Medulla oblongata (tissue), 1 donor: ENCODE results near the gene PSMA6.
"Not testable (repeated sequence)": the region's sequence is repeated elsewhere in the genome, so short reads cannot be mapped to it uniquely, and the experiment has no call there.

Experiments
- DNase-seq: peaks from one replicate; pipeline ENCODE4 v3.0.0-alpha.2; 2015; ENCODE audit errors: extremely low spot score

PSMA6 gene

DNA sequence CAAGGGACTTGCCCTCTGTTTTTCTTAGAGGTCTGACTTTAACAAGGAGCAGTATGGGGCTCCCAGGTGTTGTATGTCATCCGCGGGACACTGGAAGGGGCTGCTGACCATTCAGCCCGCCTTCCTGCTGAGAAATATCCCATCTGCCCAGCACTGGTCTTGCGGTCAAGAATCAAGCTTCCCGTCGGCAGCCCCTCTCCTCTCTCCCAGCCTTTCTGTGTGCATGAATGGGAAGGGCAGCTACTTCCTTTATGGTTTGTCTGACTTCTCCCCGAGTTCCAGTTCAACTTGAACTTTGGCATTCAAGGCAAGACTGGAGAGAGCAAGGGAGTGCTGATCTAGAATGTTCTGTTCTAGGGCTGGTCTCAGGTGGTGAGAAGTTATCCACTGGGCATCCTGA is 51.5 kb downstream of the PSMA6 start:
- no peak for DNase-seq

- no peak for DNase-seq
Observed at GRCh38 chr14:35344107-35344807, 52.1 kb downstream of the PSMA6 start.

GRCh38 chr14:35346738-35347322 is 54.6 kb downstream of the PSMA6 start:
- DNase-seq: no peak

- DNase-seq: no peak
Observed at GRCh38 chr14:35347323-35348043, 55.3 kb downstream of the PSMA6 start.

- DNase-seq: not testable (repeated sequence)
Observed at GRCh38 chr14:35348044-35348380, 55.8 kb downstream of the PSMA6 start.

- DNase-seq: no peak
Observed at GRCh38 chr14:35349496-35350365, 57.5 kb downstream of the PSMA6 start.

DNA sequence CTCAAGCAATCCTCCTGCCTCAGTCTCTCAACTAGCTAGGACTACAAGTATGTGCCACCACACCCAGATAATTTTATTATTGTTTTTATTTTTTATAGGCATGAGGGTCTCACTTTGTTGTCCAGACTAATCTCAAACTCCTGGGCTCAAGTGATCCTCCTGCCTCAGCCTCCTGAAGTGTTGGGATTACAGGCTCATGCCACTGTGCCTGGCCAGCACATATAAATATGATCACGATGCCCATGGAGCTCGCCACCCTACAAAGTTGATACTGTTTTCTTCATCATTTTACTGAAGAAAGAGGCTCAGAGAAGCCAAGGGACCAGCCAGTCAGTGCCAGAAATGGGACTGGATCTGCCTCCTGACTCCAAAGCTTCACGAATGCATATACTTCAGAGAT is 59.3 kb downstream of the PSMA6 start:
- DNase-seq: no peak

DNA sequence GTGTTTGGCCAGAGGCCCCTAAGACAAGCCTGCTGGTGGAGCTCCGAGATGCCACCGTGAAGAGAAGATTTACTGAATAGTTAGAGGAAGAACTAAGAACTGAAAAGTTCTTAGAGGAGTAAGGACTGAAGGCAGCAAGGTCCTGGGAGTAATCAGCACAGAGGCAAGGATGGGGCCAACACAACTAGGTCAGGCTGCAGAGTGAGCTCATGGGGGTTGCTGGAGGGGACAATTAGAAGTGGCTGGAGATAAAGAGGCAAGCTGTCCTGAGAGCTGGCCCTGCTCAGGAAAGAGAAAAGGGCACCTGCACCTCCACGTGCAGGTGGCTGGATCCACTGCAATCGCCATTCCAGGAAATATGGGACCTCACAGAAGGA is 59.7 kb downstream of the PSMA6 start:
- DNase-seq: no peak

DNA sequence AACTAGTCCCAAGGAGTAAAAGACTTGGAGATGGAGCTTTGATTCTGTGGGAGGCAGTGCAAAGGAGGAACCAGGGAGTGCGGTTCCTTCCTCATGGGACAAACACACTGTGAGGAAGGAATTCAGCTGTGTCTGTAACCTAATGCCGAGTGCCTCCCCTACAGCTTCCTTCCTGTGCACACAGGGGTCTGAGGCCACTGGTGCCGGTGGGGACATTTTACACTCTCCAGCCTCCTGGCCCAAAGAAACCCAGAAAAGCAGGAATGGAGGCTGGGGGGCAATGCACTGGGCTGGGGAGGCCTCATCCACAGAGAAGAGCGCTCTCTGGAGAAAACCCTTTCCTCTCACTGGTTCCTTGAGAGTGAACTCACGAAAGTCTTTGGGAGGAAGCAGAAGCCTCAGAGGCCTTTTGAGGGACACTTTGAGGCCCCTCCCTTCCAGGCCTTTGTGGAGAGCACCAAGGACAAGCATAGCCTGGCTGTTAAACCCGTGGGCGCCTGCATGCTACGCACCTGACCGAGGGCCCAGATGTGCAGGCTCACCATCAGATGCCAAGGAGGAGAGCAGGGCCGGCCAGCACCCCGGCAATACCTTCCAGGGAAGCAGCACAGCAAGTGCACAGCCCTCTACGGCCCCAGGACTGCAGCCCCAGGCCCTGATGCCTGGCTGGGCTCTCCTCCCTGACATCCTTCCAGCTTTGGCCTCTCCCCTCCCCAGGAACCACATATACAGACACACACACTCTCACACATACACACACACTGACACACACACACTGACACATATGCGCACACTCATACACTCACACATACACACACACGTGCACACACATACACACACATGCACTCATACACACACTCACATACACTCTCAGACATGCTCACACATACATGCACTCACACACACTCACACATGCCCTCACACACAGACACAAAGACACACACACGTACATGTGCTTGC is 60.4 kb downstream of the PSMA6 start:
- no peak for DNase-seq

- DNase-seq: no peak
Observed at GRCh38 chr14:35353409-35354172, 61.4 kb downstream of the PSMA6 start.

GRCh38 chr14:35355235-35355634 is 63.1 kb downstream of the PSMA6 start:
- DNase-seq: not testable (repeated sequence)

DNA sequence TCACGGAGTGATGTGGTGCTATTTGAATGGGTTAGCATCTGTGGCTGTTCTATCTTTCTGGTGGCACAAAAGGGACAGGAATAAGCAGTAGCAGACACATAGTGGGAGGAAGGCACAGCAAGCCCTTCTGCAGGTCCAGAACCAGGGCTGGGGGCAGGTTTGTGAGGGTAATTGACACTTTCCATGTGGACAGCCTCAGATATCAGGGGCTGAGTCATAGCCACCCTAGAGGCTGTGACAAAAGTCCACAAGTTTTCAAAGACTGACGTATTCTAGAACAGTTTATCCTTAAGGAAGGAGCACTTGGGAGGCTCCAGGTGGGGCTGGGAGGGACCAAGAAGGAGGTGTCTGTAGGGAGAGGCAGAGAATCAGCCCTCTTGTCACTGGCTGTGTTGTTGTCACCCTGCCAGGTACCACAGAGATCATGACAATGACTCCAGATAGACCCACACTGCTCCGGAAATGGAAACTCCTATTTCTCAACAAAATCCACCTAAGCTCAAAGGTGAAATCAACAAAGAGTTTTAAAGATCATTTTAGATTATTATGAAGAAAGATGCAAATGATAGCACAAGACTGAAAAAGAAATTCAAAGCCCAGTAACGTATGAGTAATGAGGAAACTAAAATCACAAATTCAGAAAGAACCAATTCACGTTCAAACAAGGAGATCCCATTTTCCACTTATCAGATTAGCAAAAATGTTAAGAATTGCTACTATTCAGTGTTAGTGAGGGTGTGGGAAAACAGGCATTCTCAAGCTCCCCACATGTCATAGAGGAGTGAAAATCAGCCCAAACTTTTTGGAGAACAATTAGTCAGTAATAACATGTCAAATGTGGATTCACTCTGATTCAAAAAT is 64.0 kb downstream of the PSMA6 start:
- no peak for DNase-seq

DNA sequence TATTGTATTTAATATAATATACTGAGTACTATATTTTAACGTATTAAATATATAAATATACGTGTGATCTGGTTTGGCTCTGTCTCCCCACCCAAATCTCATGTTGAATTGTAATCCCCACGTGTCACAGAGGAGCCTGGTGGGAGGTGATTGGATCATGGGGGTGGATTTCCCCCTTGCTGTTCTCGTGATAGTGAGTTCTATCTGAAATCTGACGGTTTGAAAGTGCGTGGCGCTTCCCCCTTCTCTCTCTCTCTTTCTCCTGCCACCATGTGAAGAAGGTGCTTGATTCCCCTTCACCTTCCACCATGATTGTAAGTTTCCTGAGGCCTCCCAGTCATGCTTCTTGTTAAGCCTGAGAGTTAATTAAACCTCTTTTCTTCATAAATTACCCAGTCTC is 67.5 kb downstream of the PSMA6 start:
- not testable (repeated sequence) for DNase-seq

- no peak for DNase-seq
Observed at GRCh38 chr14:35361141-35361480, 68.9 kb downstream of the PSMA6 start.

DNA sequence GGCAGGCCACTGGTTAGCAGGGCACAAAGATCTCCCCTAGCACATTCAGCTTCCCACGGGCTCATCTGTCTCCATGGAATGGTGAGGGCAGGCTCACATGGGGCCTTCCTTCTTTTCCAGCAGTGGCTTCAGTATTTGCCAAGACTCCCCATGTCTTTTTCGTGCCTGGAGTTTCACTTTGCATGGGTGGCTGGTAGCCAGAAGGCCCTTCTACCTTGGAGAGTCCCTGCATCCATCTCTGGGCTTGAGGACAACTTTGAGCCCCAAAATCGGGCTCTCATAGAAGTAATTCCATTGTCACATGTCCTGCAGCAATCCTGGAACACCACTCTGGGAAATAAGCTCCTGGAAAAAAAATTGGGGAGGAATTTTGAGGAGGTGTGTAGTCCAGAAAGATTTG is 70.3 kb downstream of the PSMA6 start:
- no peak for DNase-seq

DNA sequence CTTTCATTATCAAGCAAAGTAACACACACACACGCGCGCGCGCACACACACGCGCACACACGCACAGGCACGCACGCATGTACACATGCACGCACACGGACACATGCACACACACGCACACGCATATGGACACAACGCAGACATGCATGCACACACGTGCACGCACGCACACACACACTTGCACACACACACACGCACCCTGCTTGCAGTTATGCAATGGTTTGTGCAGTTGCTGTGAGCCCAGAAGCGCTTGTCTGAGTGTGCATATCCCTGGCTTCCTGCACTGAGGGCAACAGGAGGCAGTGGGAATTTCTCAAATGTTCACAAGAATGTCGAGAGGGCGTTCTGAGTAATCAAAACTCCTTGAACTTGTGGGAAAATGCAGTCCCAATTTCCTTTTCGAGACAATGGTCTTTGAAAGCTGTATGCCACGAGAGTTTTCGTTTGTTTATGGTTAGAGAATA is 70.8 kb downstream of the PSMA6 start:
- DNase-seq: no peak

DNA sequence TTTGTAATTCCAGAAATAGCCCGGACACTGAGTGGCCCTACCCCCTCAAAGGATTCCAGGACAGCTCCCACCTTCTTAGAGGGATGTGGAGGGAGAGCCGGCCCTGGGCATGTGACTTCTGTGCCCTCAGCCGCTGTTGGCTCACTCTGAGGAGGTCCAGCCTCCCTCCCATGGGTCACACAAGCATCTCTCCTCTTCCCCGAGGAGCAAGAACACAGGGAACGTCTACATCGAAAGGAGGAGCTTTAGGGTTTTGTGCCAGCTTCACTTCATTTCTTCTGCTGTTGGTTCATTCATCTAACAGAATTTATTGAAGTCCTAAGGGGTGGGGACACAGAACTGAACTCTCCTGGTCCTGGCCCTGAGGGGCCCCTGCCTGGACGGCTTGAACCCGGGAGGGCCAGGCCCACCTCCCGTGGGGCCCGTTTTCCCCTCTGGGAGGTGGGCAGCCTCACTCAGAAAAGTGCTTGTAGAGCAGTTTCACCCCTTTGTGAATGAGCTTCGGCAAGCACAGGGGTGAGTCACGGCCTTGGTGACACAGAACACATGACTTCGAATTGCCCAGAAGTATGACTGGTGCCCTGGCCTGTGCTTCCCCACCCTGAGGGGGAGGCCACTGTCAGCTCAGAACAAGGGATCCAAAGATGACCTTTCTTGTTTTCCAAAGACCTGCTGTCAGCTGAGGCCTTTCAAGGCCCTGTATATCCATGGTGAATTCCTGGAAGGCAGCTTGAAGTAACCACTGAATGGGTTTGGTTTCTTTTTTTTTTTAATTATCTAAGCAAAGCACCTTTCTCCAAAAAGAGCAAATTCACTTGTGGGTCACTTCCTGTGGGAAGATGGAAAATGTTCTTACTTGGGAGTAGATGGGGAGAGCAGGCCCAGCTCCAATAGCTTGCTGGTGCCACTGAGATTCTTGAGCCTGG is 73.2 kb downstream of the PSMA6 start:
- peak; percentile 62 for DNase-seq

- no peak for DNase-seq
Observed at GRCh38 chr14:35366056-35366451, 73.9 kb downstream of the PSMA6 start.
